GM21528 (cell line): Measurements from ENCODE around the gene SZRD1.

Experiments used
- ATAC-seq: cut with Tn5 transposase; IDR thresholded peaks from one replicate; pipeline ENCODE4 v1.9.1; 2021; ENCODE audit warnings: mild to moderate bottlenecking, moderate library complexity; ENCODE audit not compliant: unreplicated experiment, low FRiP score

The SZRD1 gene

GRCh38 chr1:16393570-16394521 is 26.8 kb downstream of the SZRD1 start:
- ATAC-seq, result no peak

- ATAC-seq, result no peak
Measured at GRCh38 chr1:16394977-16395376, 27.9 kb downstream of the SZRD1 start.

GRCh38 chr1:16396591-16396990 is 29.5 kb downstream of the SZRD1 start:
- no peak for ATAC-seq

- ATAC-seq, result no peak
Measured at GRCh38 chr1:16397120-16397519, 30.1 kb downstream of the SZRD1 start.

- no peak for ATAC-seq
Measured at GRCh38 chr1:16398371-16398953, 31.4 kb downstream of the SZRD1 start.

- ATAC-seq, result no peak
Measured at GRCh38 chr1:16402742-16403141, 35.7 kb downstream of the SZRD1 start.

- no peak for ATAC-seq
Measured at GRCh38 chr1:16405441-16405840, 38.4 kb downstream of the SZRD1 start.

- no peak for ATAC-seq
Measured at GRCh38 chr1:16406868-16407267, 39.8 kb downstream of the SZRD1 start.

GRCh38 chr1:16409536-16410152 is 42.6 kb downstream of the SZRD1 start:
- ATAC-seq, result no peak

GRCh38 chr1:16410803-16411202 is 43.8 kb downstream of the SZRD1 start:
- no peak for ATAC-seq

- ATAC-seq, result no peak
Measured at GRCh38 chr1:16413191-16413590, 46.1 kb downstream of the SZRD1 start.

GRCh38 chr1:16418823-16419425 is 51.9 kb downstream of the SZRD1 start:
- ATAC-seq, result no peak

- ATAC-seq, result peak; percentile 81
Measured at GRCh38 chr1:16420424-16421118, 53.5 kb downstream of the SZRD1 start.

GRCh38 chr1:16421201-16421600 is 54.2 kb downstream of the SZRD1 start:
- ATAC-seq, result no peak

- ATAC-seq, result no peak
Measured at GRCh38 chr1:16422041-16422440, 55.0 kb downstream of the SZRD1 start.

- ATAC-seq, result no peak
Measured at GRCh38 chr1:16425125-16426025, 58.3 kb downstream of the SZRD1 start.

GRCh38 chr1:16430606-16431005 is 63.6 kb downstream of the SZRD1 start:
- ATAC-seq, result no peak

- no peak for ATAC-seq
Measured at GRCh38 chr1:16433030-16433429, 66.0 kb downstream of the SZRD1 start.

GRCh38 chr1:16434007-16434406 is 67.0 kb downstream of the SZRD1 start:
- no peak for ATAC-seq
